ENCODE data around the gene FXR1. TPM values are rescaled to one million over a fixed set of nuclear protein-coding genes. Genes with fewer than 3 reads are reported as not detected.
A peak's percentile ranks its signal among the peaks of the same experiment; 100 is the strongest.

FXR1 gene
- total and polyA plus RNA-seq, 2 of the 13 experiments (the other 11 are each of a cell fraction or from before 2014, with no cell fraction given), result 104 to 132 TPM

DNA sequence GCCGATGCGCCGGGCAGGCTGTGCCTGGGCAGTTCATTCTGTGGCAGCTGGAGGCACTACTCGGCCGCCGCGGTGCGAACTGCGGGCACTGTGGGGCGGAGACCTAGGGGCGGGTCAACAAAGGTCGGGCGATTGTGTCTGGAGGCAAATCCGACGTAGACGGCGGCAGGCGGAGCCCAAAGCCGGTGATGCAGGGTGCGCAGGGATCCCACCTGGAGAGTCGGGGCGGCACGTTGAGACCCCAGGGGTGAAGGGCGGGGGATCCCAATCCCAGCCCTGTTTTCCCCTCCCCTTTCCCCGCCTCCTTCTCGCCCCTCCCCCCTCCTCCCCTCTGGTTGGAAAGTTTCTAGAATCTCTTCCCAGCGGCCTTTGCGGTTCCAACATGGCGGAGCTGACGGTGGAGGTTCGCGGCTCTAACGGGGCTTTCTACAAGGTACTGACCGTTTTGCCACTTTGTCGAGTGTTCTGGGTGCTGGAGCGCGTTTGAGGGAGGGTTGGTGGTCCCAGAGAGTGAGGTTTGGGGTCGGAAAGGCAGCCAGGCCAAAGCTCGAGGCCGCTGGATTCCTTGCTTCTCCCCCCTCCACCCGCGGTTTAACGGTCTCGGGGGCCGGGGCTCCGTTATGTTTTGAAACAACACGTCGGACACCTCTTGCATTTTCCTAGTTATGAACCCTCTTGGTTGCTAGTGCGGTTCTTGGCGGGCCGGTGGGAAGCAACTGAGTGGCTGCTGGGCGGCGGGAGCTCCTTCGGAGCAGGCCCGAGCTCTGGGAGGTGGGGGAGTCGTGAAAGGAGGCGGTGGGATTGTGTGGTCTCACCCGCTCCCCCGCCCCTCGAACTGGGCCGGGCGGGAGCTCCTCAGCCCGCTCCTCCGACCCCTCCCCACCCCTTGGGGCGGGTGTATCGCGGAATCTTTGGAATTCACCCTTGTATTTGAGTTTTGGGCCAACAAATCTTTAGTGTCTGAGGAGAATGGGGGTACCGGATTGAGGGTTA, at the start of gene FXR1 (continued):
- TF ChIP-seq, protein P1, sequence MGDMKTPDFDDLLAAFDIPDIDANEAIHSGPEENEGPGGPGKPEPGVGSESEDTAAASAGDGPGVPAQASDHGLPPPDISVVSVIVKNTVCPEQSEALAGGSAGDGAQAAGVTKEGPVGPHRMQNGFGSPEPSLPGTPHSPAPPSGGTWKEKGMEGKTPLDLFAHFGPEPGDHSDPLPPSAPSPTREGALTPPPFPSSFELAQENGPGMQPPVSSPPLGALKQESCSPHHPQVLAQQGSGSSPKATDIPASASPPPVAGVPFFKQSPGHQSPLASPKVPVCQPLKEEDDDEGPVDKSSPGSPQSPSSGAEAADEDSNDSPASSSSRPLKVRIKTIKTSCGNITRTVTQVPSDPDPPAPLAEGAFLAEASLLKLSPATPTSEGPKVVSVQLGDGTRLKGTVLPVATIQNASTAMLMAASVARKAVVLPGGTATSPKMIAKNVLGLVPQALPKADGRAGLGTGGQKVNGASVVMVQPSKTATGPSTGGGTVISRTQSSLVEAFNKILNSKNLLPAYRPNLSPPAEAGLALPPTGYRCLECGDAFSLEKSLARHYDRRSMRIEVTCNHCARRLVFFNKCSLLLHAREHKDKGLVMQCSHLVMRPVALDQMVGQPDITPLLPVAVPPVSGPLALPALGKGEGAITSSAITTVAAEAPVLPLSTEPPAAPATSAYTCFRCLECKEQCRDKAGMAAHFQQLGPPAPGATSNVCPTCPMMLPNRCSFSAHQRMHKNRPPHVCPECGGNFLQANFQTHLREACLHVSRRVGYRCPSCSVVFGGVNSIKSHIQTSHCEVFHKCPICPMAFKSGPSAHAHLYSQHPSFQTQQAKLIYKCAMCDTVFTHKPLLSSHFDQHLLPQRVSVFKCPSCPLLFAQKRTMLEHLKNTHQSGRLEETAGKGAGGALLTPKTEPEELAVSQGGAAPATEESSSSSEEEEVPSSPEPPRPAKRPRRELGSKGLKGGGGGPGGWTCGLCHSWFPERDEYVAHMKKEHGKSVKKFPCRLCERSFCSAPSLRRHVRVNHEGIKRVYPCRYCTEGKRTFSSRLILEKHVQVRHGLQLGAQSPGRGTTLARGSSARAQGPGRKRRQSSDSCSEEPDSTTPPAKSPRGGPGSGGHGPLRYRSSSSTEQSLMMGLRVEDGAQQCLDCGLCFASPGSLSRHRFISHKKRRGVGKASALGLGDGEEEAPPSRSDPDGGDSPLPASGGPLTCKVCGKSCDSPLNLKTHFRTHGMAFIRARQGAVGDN (CRISPR knock-in tag; IDR thresholded peaks at IDR 0.05), result peak; percentile 76
- TF ChIP-seq SOX5 (CRISPR knock-in tag; IDR thresholded peaks at IDR 0.05; ENCODE audit: borderline replicate concordance), result peak; percentile 45; the same call in 1 of the 2 replicates
- peak; percentile 23; the same call in 1 of the 2 replicates for TF ChIP-seq NR2C2 (CRISPR knock-in tag; IDR thresholded peaks at IDR 0.05; ENCODE audit: borderline replicate concordance)
- TF ChIP-seq ZNF563 (CRISPR knock-in tag; IDR thresholded peaks at IDR 0.05), result 0 out of 2 replicates have a peak, but pooled peaks have one; percentile 20
- TF ChIP-seq NFE2L1 (CRISPR knock-in tag; IDR thresholded peaks at IDR 0.05; ENCODE audit: borderline replicate concordance), result no peak
- TF ChIP-seq RARA (CRISPR knock-in tag; IDR thresholded peaks at IDR 0.05), result peak; percentile 41
- no peak for TF ChIP-seq KLF12 (CRISPR knock-in tag; IDR thresholded peaks at IDR 0.05; ENCODE audit: borderline replicate concordance)
- TF ChIP-seq PRPF4 (IDR thresholded peaks at IDR 0.05; ENCODE audit: low read depth, low read length, poor library complexity, severe bottlenecking), result no peak
- TF ChIP-seq ZNF761 (CRISPR knock-in tag; conservative IDR thresholded peaks at IDR 0.05), result no peak
- peak; percentile 86 for TF ChIP-seq ZNF143 (CRISPR knock-in tag; IDR thresholded peaks at IDR 0.05)
- peak; percentile 82 for TF ChIP-seq DMAP1 (CRISPR knock-in tag; IDR thresholded peaks at IDR 0.05)
- no peak for TF ChIP-seq ZNF777 (CRISPR knock-in tag; IDR thresholded peaks at IDR 0.05)
- TF ChIP-seq ZNF367 (CRISPR knock-in tag; IDR thresholded peaks at IDR 0.05; ENCODE audit: borderline replicate concordance), result no peak
- TF ChIP-seq ZNF138 (CRISPR knock-in tag; IDR thresholded peaks at IDR 0.05; ENCODE audit: low read depth), result no peak
- no peak for TF ChIP-seq SP1 (IDR thresholded peaks at IDR 0.05)
- TF ChIP-seq SP1 (CRISPR knock-in tag; IDR thresholded peaks at IDR 0.05), result peak; percentile 47
- 0 out of 2 replicates have a peak, but pooled peaks have one; percentile 27 for TF ChIP-seq NCOA1 (CRISPR knock-in tag; IDR thresholded peaks at IDR 0.05)
- TF ChIP-seq, protein P2, sequence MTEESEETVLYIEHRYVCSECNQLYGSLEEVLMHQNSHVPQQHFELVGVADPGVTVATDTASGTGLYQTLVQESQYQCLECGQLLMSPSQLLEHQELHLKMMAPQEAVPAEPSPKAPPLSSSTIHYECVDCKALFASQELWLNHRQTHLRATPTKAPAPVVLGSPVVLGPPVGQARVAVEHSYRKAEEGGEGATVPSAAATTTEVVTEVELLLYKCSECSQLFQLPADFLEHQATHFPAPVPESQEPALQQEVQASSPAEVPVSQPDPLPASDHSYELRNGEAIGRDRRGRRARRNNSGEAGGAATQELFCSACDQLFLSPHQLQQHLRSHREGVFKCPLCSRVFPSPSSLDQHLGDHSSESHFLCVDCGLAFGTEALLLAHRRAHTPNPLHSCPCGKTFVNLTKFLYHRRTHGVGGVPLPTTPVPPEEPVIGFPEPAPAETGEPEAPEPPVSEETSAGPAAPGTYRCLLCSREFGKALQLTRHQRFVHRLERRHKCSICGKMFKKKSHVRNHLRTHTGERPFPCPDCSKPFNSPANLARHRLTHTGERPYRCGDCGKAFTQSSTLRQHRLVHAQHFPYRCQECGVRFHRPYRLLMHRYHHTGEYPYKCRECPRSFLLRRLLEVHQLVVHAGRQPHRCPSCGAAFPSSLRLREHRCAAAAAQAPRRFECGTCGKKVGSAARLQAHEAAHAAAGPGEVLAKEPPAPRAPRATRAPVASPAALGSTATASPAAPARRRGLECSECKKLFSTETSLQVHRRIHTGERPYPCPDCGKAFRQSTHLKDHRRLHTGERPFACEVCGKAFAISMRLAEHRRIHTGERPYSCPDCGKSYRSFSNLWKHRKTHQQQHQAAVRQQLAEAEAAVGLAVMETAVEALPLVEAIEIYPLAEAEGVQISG (CRISPR knock-in tag; IDR thresholded peaks at IDR 0.05), result peak; percentile 51; the same call in 1 of the 2 replicates
- TF ChIP-seq, protein P3, sequence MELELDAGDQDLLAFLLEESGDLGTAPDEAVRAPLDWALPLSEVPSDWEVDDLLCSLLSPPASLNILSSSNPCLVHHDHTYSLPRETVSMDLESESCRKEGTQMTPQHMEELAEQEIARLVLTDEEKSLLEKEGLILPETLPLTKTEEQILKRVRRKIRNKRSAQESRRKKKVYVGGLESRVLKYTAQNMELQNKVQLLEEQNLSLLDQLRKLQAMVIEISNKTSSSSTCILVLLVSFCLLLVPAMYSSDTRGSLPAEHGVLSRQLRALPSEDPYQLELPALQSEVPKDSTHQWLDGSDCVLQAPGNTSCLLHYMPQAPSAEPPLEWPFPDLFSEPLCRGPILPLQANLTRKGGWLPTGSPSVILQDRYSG (CRISPR knock-in tag; IDR thresholded peaks at IDR 0.05), result no peak
- TF ChIP-seq THAP11 (CRISPR knock-in tag; IDR thresholded peaks at IDR 0.05), result peak; percentile 48; the same call in 1 of the 2 replicates
- TF ChIP-seq PHF20 (CRISPR knock-in tag; IDR thresholded peaks at IDR 0.05), result 0 out of 2 replicates have a peak, but pooled peaks have one; percentile 16
